ENCODE results near the gene APCDD1L.
"Not testable (repeated sequence)": the region's sequence is repeated elsewhere in the genome, so short reads cannot be mapped to it uniquely, and the experiment has no call there.

APCDD1L gene

GRCh38 chr20:58514321-58515232 lies 622 bp downstream of the APCDD1L start:
- no peaks in the 10 kb centered on the region for H3K9me3 ChIP-seq (ENCODE audit: control insufficient read depth in 2 of 2, low read length in 2 of 2)
- no peak overlapping the region for H3K4me3 ChIP-seq (ENCODE audit: low read length in 2 of 2)

GRCh38 chr20:58513580-58514285 lies 1.5 kb downstream of the APCDD1L start:
- H3K9ac ChIP-seq (ENCODE audit: low read depth in 1 of 2, low read length in 2 of 2), result no peak overlapping the region
- H3K9me3 ChIP-seq (ENCODE audit: control insufficient read depth in 2 of 2, low read length in 2 of 2), result no peaks in the 10 kb centered on the region
- H3K27me3 ChIP-seq (ENCODE audit: control insufficient read depth in 2 of 2, insufficient read depth in 2 of 2, low read length in 2 of 2), result peaks cover 11 to 12% of the 10 kb centered on the region in 2 donors
- no peaks in the 10 kb centered on the region for H3K4me1 ChIP-seq (ENCODE audit: control insufficient read depth in 2 of 2, insufficient read depth in 2 of 2, low read length in 2 of 2)
- no peak overlapping the region for H3K27ac ChIP-seq (ENCODE audit: low read depth in 2 of 2, low read length in 2 of 2)
- H3K4me3 ChIP-seq (ENCODE audit: low read length in 2 of 2), result no peak overlapping the region
- H3K36me3 ChIP-seq (ENCODE audit: control insufficient read depth in 2 of 2, insufficient read depth in 2 of 2, low read length in 2 of 2), result no peaks in the 10 kb centered on the region

More at GRCh38 chr20:58514321-58515232, 622 bp downstream of the APCDD1L start:
- Histone ChIP-seq H3K36me3 (ENCODE audit: control insufficient read depth in 2 of 2, insufficient read depth in 2 of 2, low read length in 2 of 2) (no peaks in the 10 kb centered on the region), H3K27me3 (ENCODE audit: control insufficient read depth in 2 of 2, insufficient read depth in 2 of 2, low read length in 2 of 2) (peaks cover 11 to 12% of the 10 kb centered on the region in 2 donors), H3K27ac (ENCODE audit: low read depth in 2 of 2, low read length in 2 of 2) (no peak overlapping the region), H3K9ac (ENCODE audit: low read depth in 1 of 2, low read length in 2 of 2) (no peak overlapping the region), H3K4me1 (ENCODE audit: control insufficient read depth in 2 of 2, insufficient read depth in 2 of 2, low read length in 2 of 2) (no peaks in the 10 kb centered on the region)

GRCh38 chr20:58512808-58513552 lies 2.2 kb downstream of the APCDD1L start:
- H3K4me3 ChIP-seq (ENCODE audit: low read length in 2 of 2), result no peak overlapping the region
- no peak overlapping the region for H3K27ac ChIP-seq (ENCODE audit: low read depth in 2 of 2, low read length in 2 of 2)
- no peaks in the 10 kb centered on the region for H3K4me1 ChIP-seq (ENCODE audit: control insufficient read depth in 2 of 2, insufficient read depth in 2 of 2, low read length in 2 of 2)
- no peak overlapping the region for H3K9ac ChIP-seq (ENCODE audit: low read depth in 1 of 2, low read length in 2 of 2)
- no peaks in the 10 kb centered on the region for H3K36me3 ChIP-seq (ENCODE audit: control insufficient read depth in 2 of 2, insufficient read depth in 2 of 2, low read length in 2 of 2)
- H3K9me3 ChIP-seq (ENCODE audit: control insufficient read depth in 2 of 2, low read length in 2 of 2), result no peaks in the 10 kb centered on the region
- peaks cover 11 to 12% of the 10 kb centered on the region in 2 donors for H3K27me3 ChIP-seq (ENCODE audit: control insufficient read depth in 2 of 2, insufficient read depth in 2 of 2, low read length in 2 of 2)

GRCh38 chr20:58511861-58512260 lies 3.3 kb downstream of the APCDD1L start:
- Histone ChIP-seq H3K9ac (ENCODE audit: low read depth in 1 of 2, low read length in 2 of 2) (no peak overlapping the region), H3K36me3 (ENCODE audit: control insufficient read depth in 2 of 2, insufficient read depth in 2 of 2, low read length in 2 of 2) (no peaks in the 10 kb centered on the region), H3K27me3 (ENCODE audit: control insufficient read depth in 2 of 2, insufficient read depth in 2 of 2, low read length in 2 of 2) (peaks cover 6 to 11% of the 10 kb centered on the region in 2 donors), H3K4me3 (ENCODE audit: low read length in 2 of 2) (no peak overlapping the region), H3K4me1 (ENCODE audit: control insufficient read depth in 2 of 2, insufficient read depth in 2 of 2, low read length in 2 of 2) (no peaks in the 10 kb centered on the region), H3K9me3 (ENCODE audit: control insufficient read depth in 2 of 2, low read length in 2 of 2) (no peaks in the 10 kb centered on the region), H3K27ac (ENCODE audit: low read depth in 2 of 2, low read length in 2 of 2) (no peak overlapping the region)

- H3K4me3 ChIP-seq (ENCODE audit: low read length in 2 of 2), result no peak overlapping the region
Observed at GRCh38 chr20:58511364-58511763, 3.8 kb downstream of the APCDD1L start.

GRCh38 chr20:58510921-58511320 lies 4.3 kb downstream of the APCDD1L start:
- H3K27me3 ChIP-seq (ENCODE audit: control insufficient read depth in 2 of 2, insufficient read depth in 2 of 2, low read length in 2 of 2), result peaks cover 6% of the 10 kb centered on the region in 2 donors
- no peaks in the 10 kb centered on the region for H3K9me3 ChIP-seq (ENCODE audit: control insufficient read depth in 2 of 2, low read length in 2 of 2)
- H3K9ac ChIP-seq (ENCODE audit: low read depth in 1 of 2, low read length in 2 of 2), result no peak overlapping the region

More at GRCh38 chr20:58511364-58511763, 3.8 kb downstream of the APCDD1L start:
- H3K27me3 ChIP-seq (ENCODE audit: control insufficient read depth in 2 of 2, insufficient read depth in 2 of 2, low read length in 2 of 2), result peaks cover 6 to 11% of the 10 kb centered on the region in 2 donors
- no peaks in the 10 kb centered on the region for H3K9me3 ChIP-seq (ENCODE audit: control insufficient read depth in 2 of 2, low read length in 2 of 2)
- no peaks in the 10 kb centered on the region for H3K36me3 ChIP-seq (ENCODE audit: control insufficient read depth in 2 of 2, insufficient read depth in 2 of 2, low read length in 2 of 2)
- no peak overlapping the region for H3K27ac ChIP-seq (ENCODE audit: low read depth in 2 of 2, low read length in 2 of 2)
- H3K9ac ChIP-seq (ENCODE audit: low read depth in 1 of 2, low read length in 2 of 2), result no peak overlapping the region
- no peaks in the 10 kb centered on the region for H3K4me1 ChIP-seq (ENCODE audit: control insufficient read depth in 2 of 2, insufficient read depth in 2 of 2, low read length in 2 of 2)

GRCh38 chr20:58508762-58509395 lies 6.3 kb downstream of the APCDD1L start:
- H3K9me3 ChIP-seq (ENCODE audit: control insufficient read depth in 2 of 2, low read length in 2 of 2), result peaks cover 0 to 7% of the 10 kb centered on the region in 2 donors
- H3K27me3 ChIP-seq (ENCODE audit: control insufficient read depth in 2 of 2, insufficient read depth in 2 of 2, low read length in 2 of 2), result peaks cover under 1 to 5% of the 10 kb centered on the region in 2 donors

More at GRCh38 chr20:58510921-58511320, 4.3 kb downstream of the APCDD1L start:
- H3K36me3 ChIP-seq (ENCODE audit: control insufficient read depth in 2 of 2, insufficient read depth in 2 of 2, low read length in 2 of 2), result no peaks in the 10 kb centered on the region
- no peak overlapping the region for H3K27ac ChIP-seq (ENCODE audit: low read depth in 2 of 2, low read length in 2 of 2)
- no peaks in the 10 kb centered on the region for H3K4me1 ChIP-seq (ENCODE audit: control insufficient read depth in 2 of 2, insufficient read depth in 2 of 2, low read length in 2 of 2)
- H3K4me3 ChIP-seq (ENCODE audit: low read length in 2 of 2), result no peak overlapping the region

GRCh38 chr20:58506999-58507398 lies 8.2 kb downstream of the APCDD1L start:
- H3K9ac ChIP-seq (ENCODE audit: low read depth in 1 of 2, low read length in 2 of 2); H3K4me1 ChIP-seq (ENCODE audit: control insufficient read depth in 2 of 2, insufficient read depth in 2 of 2, low read length in 2 of 2); H3K4me3 ChIP-seq (ENCODE audit: low read length in 2 of 2); H3K36me3 ChIP-seq (ENCODE audit: control insufficient read depth in 2 of 2, insufficient read depth in 2 of 2, low read length in 2 of 2); H3K9me3 ChIP-seq (ENCODE audit: control insufficient read depth in 2 of 2, low read length in 2 of 2); H3K27ac ChIP-seq (ENCODE audit: low read depth in 2 of 2, low read length in 2 of 2); H3K27me3 ChIP-seq (ENCODE audit: control insufficient read depth in 2 of 2, insufficient read depth in 2 of 2, low read length in 2 of 2): not testable (repeated sequence)

More at GRCh38 chr20:58508762-58509395, 6.3 kb downstream of the APCDD1L start:
- Histone ChIP-seq H3K27ac (ENCODE audit: low read depth in 2 of 2, low read length in 2 of 2) (no peak overlapping the region), H3K4me1 (ENCODE audit: control insufficient read depth in 2 of 2, insufficient read depth in 2 of 2, low read length in 2 of 2) (no peaks in the 10 kb centered on the region), H3K9ac (ENCODE audit: low read depth in 1 of 2, low read length in 2 of 2) (no peak overlapping the region), H3K36me3 (ENCODE audit: control insufficient read depth in 2 of 2, insufficient read depth in 2 of 2, low read length in 2 of 2) (no peaks in the 10 kb centered on the region), H3K4me3 (ENCODE audit: low read length in 2 of 2) (no peak overlapping the region)

- Histone ChIP-seq H3K9me3 (ENCODE audit: control insufficient read depth in 2 of 2, low read length in 2 of 2) (peaks cover 0 to 7% of the 10 kb centered on the region in 2 donors), H3K9ac (ENCODE audit: low read depth in 1 of 2, low read length in 2 of 2) (no peak overlapping the region), H3K27me3 (ENCODE audit: control insufficient read depth in 2 of 2, insufficient read depth in 2 of 2, low read length in 2 of 2) (no peaks in the 10 kb centered on the region)
Observed at GRCh38 chr20:58504566-58504965, 10.6 kb downstream of the APCDD1L start.

More at GRCh38 chr20:58504566-58504965, 10.6 kb downstream of the APCDD1L start:
- Histone ChIP-seq H3K27ac (ENCODE audit: low read depth in 2 of 2, low read length in 2 of 2) (no peak overlapping the region), H3K4me1 (ENCODE audit: control insufficient read depth in 2 of 2, insufficient read depth in 2 of 2, low read length in 2 of 2) (no peaks in the 10 kb centered on the region), H3K36me3 (ENCODE audit: control insufficient read depth in 2 of 2, insufficient read depth in 2 of 2, low read length in 2 of 2) (no peaks in the 10 kb centered on the region), H3K4me3 (ENCODE audit: low read length in 2 of 2) (no peak overlapping the region)

All from mucosa of rectum (tissue), 2 donors.